Measurements from ENCODE around the gene POM121L12. TPM values are rescaled to one million over a fixed set of nuclear protein-coding genes. Genes with fewer than 3 reads are reported as not detected.

POM121L12 gene
- total and polyA plus RNA-seq, 2 of the 13 experiments (the other 11 are each of a cell fraction or from before 2014, with no cell fraction given), result not detected

DNA sequence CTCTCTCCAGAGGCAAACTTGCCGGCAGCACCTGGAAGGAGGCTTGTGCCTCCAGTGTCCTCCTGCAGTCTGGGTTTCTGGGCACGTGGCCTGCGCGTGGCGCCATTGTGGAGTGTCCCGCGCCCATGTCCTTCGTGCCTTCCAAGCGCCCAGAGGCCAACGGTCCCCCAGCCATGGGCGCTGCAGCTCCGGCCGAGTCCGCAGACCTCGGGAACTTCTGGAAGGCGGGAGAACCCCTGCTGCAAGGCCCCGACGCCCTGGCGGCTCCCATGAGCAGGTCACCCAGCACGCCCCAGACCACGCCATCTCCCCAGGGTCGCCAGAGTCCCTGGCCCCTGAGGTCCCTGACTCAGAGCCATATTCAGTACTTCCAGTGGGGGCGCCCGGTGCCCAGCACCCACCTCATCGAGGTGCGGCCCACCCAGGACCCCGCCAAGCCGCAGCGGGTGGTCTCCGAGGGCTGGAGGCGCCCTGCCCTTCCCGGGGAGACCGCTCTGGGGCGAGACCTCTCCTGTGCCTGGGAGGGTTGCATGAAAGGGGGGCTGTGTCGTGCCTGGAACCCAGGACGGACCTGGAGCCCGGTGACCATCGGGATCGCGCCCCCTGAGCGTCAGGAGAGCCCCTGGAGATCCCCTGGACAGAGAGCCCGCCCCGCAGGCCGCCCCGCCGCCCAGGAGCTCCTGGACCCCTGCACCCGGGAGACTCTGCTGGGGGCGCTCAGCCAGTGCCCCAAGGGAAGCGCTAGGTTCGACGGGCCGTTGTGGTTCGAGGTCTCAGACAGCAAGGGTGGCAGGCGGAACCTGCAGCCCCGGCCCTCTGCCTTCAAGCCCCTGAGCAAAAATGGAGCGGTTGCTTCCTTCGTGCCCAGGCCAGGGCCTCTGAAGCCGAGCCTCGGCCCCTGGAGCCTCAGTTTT lies at the start of gene POM121L12 (continued):
- TF ChIP-seq, protein P1, sequence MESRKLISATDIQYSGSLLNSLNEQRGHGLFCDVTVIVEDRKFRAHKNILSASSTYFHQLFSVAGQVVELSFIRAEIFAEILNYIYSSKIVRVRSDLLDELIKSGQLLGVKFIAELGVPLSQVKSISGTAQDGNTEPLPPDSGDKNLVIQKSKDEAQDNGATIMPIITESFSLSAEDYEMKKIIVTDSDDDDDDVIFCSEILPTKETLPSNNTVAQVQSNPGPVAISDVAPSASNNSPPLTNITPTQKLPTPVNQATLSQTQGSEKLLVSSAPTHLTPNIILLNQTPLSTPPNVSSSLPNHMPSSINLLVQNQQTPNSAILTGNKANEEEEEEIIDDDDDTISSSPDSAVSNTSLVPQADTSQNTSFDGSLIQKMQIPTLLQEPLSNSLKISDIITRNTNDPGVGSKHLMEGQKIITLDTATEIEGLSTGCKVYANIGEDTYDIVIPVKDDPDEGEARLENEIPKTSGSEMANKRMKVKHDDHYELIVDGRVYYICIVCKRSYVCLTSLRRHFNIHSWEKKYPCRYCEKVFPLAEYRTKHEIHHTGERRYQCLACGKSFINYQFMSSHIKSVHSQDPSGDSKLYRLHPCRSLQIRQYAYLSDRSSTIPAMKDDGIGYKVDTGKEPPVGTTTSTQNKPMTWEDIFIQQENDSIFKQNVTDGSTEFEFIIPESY (CRISPR knock-in tag; IDR thresholded peaks at IDR 0.05), result no peak
- no peak for TF ChIP-seq ZNF75D (CRISPR knock-in tag; IDR thresholded peaks at IDR 0.05; ENCODE audit: borderline replicate concordance)
- no peak for TF ChIP-seq ZNF569 (CRISPR knock-in tag; IDR thresholded peaks at IDR 0.05; ENCODE audit: borderline replicate concordance)
- no peak for TF ChIP-seq ZNF296 (CRISPR knock-in tag; conservative IDR thresholded peaks at IDR 0.05)
- no peak for TF ChIP-seq ZFP37 (CRISPR knock-in tag; IDR thresholded peaks at IDR 0.05; ENCODE audit: borderline replicate concordance)

DNA sequence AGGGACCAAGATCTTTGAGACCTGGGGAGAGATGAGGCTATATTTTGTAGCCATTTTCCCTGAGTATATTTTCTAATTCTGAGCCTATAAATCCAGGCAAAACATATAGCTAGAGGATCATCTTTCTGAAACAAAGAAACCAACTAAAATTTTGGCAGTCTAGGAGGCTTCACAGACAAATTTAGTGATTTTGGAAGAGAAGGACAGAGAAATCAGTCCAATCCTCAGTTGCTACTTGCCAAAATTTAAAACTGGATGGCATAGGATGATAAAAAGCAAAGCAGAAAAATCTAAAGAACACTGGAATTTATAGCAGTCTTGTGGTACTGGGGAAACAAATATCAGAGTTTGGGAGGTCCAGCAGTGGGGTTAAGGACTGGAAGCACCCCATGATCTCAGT lies 43.4 kb upstream of the POM121L12 start:
- Histone ChIP-seq H3K27me3 (ENCODE audit: control insufficient read depth in 1 of 2, insufficient read depth in 2 of 2, low read length in 2 of 2) (no peaks in the 10 kb centered on the region), H3K36me3 (replicated peaks in 1 of 2; ENCODE audit: control insufficient read depth in 1 of 2, insufficient read depth in 2 of 2, low read length in 2 of 2) (no peaks in the 10 kb centered on the region), H3K79me2 (ENCODE audit: insufficient read depth, low read length) (no peaks in the 10 kb centered on the region), H3K4me2 (ENCODE audit: low read depth, low read length) (no peak overlapping the region), H2AFZ (ENCODE audit: low read length) (no peak overlapping the region), H4K20me1 (ENCODE audit: insufficient read depth, low read length) (no peaks in the 10 kb centered on the region), H3K4me1 (ENCODE audit: insufficient read depth, low read length) (no peaks in the 10 kb centered on the region), H3K27ac (ENCODE audit: extremely low read length, insufficient read depth, low read length) (no peak overlapping the region), H3K9ac (ENCODE audit: insufficient read depth, low read depth, low read length) (no peak overlapping the region), H3K4me3 (replicated peaks in 1 of 3; ENCODE audit: insufficient read depth in 1 of 3, low read depth in 2 of 3, low read length in 3 of 3) (no peak overlapping the region), H3K9me3 (ENCODE audit: low read length) (peaks cover 75% of the 10 kb centered on the region)
- ChIA-PET CTCF (ENCODE audit: low intra/inter-chr PET ratio, low total read pairs) (no interaction called here), POLR2A (no interaction called here)
- intact Hi-C loops (cut with micrococcal nuclease; ENCODE audit: unreplicated experiment), result no loop called here
- in situ Hi-C loops (cut with HindIII; ENCODE audit: extremely low pct_ligation_motif_present, low pct_unique_long_range_greater_than_20kb), result no loop called here
- FAIRE-seq (no peak), ATAC-seq (no peak), DNase-seq (ENCODE audit: low spot score) (no peak)
- no TSS peak for BruUV-seq (replicated peaks)
- no peak for TF ChIP-seq STAT5B (CRISPR knock-in tag; IDR thresholded peaks at IDR 0.05)
- no peak for TF ChIP-seq ZHX1 (CRISPR knock-in tag; IDR thresholded peaks at IDR 0.05; ENCODE audit: low read depth)
- TF ChIP-seq HHEX (CRISPR knock-in tag; IDR thresholded peaks at IDR 0.05), result no peak
- TF ChIP-seq, protein P2, sequence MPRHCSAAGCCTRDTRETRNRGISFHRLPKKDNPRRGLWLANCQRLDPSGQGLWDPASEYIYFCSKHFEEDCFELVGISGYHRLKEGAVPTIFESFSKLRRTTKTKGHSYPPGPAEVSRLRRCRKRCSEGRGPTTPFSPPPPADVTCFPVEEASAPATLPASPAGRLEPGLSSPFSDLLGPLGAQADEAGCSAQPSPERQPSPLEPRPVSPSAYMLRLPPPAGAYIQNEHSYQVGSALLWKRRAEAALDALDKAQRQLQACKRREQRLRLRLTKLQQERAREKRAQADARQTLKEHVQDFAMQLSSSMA (CRISPR knock-in tag; IDR thresholded peaks at IDR 0.05), result no peak
- TF ChIP-seq ZNF580 (CRISPR knock-in tag; IDR thresholded peaks at IDR 0.05; ENCODE audit: borderline replicate concordance, low read depth), result no peak
- TF ChIP-seq TSC22D2 (CRISPR knock-in tag; IDR thresholded peaks at IDR 0.05; ENCODE audit: borderline replicate concordance), result no peak
- TF ChIP-seq ZNF256 (CRISPR knock-in tag; conservative IDR thresholded peaks at IDR 0.05), result no peak
- TF ChIP-seq SP140L (CRISPR knock-in tag; IDR thresholded peaks at IDR 0.05; ENCODE audit: borderline replicate concordance), result no peak
- no peak for TF ChIP-seq ZNF766 (CRISPR knock-in tag; IDR thresholded peaks at IDR 0.05; ENCODE audit: borderline replicate concordance)
- TF ChIP-seq HMGA1 (CRISPR knock-in tag; conservative IDR thresholded peaks at IDR 0.05), result no peak
- TF ChIP-seq ARID2 (CRISPR knock-in tag; IDR thresholded peaks at IDR 0.05; ENCODE audit: borderline replicate concordance), result no peak

Data from HepG2 (cell line).